RPMI8226 (cell line): ENCODE results near the gene NMBR.
"Not testable (repeated sequence)": the region's sequence is repeated elsewhere in the genome, so short reads cannot be mapped to it uniquely, and the experiment has no call there.

ENCODE experiments used
- DNase-seq: peaks from one replicate; pipeline ENCODE4 v3.0.0-alpha.2; 2015

NMBR gene

DNA sequence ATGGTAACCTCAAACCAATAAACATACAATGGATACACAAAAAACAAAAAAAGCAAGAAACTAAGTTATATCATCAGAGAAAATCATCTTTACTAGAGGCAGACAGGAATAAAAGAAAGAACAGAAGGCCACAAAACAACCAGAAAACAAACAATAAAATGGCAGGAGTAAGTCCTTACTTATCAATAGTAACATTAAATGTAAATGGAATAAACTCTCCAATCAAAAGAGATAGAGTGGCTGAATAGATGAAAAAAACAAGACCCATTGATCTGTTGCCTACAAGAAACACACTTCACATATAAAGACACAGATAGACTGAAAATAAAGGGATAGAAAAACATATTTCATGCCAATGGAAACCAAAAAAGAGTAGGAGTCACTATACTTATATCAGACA is 95.5 kb downstream of the NMBR start:
- no peak for DNase-seq

DNA sequence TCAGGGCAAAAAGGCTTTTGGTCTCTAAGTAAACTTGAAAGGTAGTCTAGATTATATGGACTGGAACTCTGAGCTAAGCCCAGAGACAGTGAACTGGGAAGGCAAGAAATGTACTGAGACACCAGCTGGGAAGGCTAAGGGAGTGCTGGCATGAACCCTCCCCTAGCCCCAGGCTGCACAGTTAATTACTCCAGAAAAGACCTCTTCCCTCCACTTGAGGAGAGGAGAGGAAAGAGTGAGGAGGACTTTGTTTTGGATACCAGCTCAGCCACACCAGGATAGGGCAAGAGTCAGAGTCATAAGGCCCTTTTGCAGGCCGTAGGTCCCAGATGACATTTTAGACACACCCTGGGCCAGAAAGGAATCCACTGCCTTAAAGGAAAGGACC is 98.3 kb downstream of the NMBR start:
- no peak for DNase-seq

GRCh38 chr6:142047934-142048592 is 98.9 kb downstream of the NMBR start:
- no peak for DNase-seq

DNA sequence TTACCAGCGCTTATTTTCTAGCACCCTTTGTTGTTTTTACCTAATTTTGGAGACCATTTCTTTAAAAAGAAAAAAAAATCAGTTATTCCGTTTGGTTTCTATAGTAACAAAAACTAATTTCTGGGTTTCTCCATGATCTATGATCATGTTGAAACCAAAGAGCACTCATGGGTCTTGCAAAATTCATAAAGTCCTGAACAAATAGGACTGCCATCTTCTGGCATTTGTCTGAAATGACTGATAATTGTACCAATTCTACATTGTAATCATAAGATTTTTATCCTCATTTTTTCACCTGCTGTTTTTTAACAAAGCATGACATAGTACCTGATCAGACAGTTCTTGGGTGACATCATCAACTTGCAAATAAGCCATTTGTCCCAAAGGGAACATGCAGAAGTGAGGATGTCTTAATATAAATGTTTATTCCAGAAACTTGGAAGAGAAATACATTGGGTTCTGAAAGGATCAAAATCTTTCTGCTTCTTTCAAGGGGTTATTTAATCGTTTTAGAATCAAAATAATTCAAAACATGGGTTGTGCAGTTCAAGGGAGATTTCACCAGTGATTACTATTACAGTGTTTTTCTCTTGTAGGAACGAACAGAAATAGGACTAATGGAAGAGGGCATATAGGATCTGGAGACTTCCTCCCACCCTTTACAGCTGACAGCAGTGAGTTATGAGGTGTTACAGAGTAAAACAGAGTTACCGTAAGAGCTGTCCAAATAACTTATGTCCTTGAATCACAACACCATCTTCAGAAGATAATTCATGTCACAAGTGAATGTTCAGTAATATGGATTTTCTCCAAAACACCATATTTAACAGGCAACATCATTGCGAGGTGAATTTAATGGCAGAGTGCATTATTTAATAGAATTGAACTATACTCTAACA is 101.3 kb downstream of the NMBR start:
- DNase-seq, result no peak

DNA sequence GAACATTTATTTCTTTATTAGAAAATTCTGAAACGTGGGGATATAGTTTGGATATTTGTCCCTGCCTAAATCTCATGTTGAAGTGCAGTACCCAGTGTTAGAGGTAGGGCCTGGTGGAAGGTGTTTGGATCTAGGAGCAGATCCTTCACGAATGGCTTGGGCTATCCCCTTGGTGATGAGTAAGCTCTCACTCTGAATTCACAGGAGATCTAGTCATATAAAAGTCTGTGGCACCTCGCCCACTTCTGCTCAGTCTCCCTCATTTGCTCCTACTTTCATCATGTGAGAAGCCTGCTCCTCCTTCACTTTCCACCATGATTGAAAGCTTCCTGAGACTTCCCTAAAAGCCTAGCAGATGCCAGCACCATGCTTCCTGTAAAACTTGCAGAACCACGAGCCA is 111.0 kb downstream of the NMBR start:
- DNase-seq, result no peak

GRCh38 chr6:142031035-142031434 is 115.9 kb downstream of the NMBR start:
- DNase-seq, result no peak

DNA sequence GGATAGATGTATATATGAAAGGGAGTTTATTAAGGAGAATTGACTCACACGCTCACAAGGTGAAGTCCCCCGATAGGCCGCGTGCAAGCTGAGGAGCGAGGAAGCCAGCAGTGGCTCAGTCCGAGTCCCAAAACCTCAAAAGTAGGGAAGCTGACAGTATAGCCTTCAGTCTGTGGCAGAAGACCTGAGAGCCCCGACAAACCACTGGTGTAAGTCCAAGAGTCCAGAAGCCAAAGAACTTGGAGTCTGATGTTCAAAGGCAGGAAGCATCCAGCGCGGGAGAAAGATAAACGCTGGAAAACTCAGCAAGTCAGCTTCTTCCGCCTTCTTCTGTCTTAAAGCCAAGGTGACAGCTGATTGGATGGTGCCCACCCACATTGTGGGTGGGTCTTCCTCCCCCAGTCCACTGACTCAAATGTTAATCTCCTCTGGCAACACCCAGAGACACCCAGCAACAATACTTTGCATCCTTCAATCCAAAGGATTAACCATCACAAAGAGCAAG is 116.8 kb downstream of the NMBR start:
- no peak for DNase-seq

- DNase-seq, result no peak
Measured at GRCh38 chr6:142028527-142028926, 118.4 kb downstream of the NMBR start.

GRCh38 chr6:142027804-142028203 is 119.1 kb downstream of the NMBR start:
- not testable (repeated sequence) for DNase-seq

DNA sequence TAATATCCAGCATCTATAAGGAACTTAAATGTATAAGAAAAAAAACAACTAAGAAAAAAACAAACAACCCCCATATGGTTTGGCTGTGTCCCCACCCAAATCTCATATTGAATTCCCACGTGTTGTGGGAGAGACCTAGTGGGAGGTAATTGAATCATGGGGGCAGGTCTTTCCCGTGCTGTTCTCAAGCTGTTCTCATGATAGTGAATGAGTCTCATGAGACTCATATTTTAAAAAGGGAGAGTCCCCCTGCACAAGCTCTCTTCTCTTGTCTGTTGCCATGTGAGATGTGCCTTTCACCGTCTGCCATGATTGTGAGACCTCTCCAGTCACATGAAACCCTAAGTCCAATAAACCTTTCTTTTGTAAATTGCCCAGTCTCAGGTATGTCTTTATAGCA is 119.8 kb downstream of the NMBR start:
- no peak for DNase-seq

- no peak for DNase-seq
Measured at GRCh38 chr6:142026471-142026870, 120.5 kb downstream of the NMBR start.
